ENCODE measurements around the gene ZNF684.
"Not testable (repeated sequence)": the region's sequence is repeated elsewhere in the genome, so short reads cannot be mapped to it uniquely, and the experiment has no call there.

Gene ZNF684

GRCh38 chr1:40531381-40532061, at the start of gene ZNF684:
TSS of gene ZNF684 (plus strand) at chr1:40531637. CDS start at chr1:40533167, 1,530 bp downstream.
- DNase-seq (ENCODE audit: low read depth in 2 of 2): peak; percentile 79

- DNase-seq (ENCODE audit: low read depth in 2 of 2): no peak
These were observed 36.0 kb upstream of the ZNF684 start for GRCh38 chr1:40495315-40495903.

GRCh38 chr1:40502651-40503050, 28.8 kb upstream of the ZNF684 start:
- DNase-seq (ENCODE audit: low read depth in 2 of 2): not testable (repeated sequence)

DNA sequence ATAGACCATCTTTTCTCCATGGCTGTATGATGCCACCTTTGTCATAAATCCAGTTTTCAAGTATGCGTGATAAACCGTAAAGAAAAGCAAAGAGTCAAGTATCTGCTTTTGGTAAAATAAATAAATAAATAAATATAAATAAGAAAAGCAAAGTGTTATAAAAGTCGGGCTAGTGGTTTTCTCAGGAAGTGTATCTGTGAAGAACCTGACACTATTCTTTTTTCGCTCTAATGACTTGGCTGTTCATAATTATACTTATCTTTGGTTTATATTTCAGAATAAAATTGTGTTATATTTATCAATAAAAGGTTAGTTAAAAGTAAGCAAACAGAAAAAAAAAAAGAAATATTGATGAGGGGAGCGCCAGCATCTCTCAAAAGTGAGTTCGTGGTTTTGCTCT, 23.5 kb upstream of the ZNF684 start:
- DNase-seq (ENCODE audit: low read depth in 2 of 2): no peak

GRCh38 chr1:40508375-40509341, 22.8 kb upstream of the ZNF684 start, which contains the start of gene EXO5:
TSS of gene EXO5 (plus strand) at chr1:40508767. CDS start at chr1:40514545, 5,778 bp downstream.
- DNase-seq (ENCODE audit: low read depth in 2 of 2): peak; percentile 79 to 83

DNA sequence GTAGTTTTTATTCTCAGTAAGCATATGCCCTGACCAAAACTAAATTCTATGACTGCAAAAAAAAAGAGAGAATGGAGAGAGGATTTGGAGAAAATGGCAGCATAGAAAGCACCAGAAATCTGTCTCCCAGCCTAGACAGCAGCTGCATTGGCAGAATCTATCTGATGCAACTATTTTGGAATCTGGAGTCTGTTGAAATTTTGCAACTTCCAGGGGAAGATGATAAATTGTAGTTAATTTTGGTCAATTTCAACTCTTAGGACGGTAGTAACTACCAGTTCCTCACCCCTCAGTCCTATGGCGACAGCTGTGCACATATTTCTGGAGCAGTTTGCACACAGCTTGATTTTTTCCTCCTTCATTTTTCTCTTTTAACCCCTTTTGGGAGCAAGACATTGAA, 11.9 kb upstream of the ZNF684 start:
- no peak for DNase-seq (ENCODE audit: low read depth in 2 of 2)

- no peak for DNase-seq (ENCODE audit: low read depth in 2 of 2)
These were observed 579 bp upstream of the ZNF684 start for GRCh38 chr1:40530735-40531380.

DNA sequence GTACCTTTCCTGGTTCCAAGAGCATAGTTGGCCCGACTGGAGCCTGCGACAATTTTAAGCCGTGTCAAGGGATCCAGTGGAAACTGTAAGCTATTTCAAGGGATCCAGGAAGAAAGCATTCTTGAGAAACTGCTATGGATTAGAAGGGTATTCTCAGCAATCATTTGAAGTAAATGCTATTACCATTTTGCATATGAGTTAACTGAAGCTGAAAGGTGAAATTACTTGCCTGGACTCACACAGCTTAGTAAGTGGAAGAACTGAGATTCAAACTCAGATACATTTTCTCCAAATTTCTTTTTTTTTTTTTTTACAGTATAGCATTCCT, 589 bp downstream of the ZNF684 start:
- DNase-seq (ENCODE audit: low read depth in 2 of 2): no peak

DNA sequence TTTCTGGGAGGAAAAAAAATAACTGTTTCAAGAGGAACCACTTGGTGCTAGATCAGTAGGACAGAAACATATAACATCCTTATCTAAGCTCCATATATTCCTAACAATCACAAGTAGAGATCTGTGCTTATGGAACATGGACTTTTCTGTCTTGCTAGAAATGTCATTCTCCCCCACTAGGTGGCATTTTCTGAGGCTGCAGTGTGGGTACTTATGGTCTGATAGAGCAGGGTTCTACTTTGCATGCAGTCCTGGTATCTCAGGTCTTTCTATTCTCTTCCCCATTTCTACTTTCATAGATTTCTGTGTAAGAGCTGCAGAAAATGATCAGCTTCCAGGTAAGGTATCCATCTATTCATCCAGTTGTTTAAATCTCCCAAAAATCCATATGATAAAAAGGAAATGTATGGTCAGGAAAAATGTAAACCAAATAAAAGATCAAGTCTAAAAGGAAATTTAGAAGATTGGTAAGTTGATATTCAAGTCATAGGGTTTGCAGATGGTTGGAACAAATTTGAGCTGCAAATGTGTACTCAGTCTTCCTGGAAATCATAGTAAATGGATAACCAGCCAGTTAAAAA, 1.5 kb downstream of the ZNF684 start:
- no peak for DNase-seq (ENCODE audit: low read depth in 2 of 2)

- no peak for DNase-seq (ENCODE audit: low read depth in 2 of 2)
These were observed 3.2 kb downstream of the ZNF684 start for GRCh38 chr1:40534589-40534988.

DNA sequence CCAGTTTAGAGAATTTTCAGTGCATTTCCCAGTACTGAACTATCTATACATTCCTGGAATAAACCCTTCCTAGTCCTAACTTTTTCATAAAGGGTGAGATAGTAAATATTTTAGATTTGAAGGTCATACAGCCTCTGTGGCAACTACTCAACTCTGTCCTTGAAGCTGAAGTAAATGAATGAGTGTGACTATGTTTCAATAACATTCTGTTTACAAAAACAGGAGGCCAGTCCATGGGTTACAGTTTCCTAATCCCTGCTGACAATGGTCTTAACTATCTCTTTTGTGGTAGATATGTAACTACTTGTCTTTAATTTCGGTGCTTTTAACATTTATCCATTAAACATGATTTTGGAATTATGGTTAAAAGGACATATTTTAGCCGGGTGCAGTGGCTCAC, 4.3 kb downstream of the ZNF684 start:
- no peak for DNase-seq (ENCODE audit: low read depth in 2 of 2)

GRCh38 chr1:40539338-40539737, 7.9 kb downstream of the ZNF684 start:
- no peak for DNase-seq (ENCODE audit: low read depth in 2 of 2)

GRCh38 chr1:40546957-40547356, 15.5 kb downstream of the ZNF684 start:
- DNase-seq (ENCODE audit: low read depth in 2 of 2): no peak

DNA sequence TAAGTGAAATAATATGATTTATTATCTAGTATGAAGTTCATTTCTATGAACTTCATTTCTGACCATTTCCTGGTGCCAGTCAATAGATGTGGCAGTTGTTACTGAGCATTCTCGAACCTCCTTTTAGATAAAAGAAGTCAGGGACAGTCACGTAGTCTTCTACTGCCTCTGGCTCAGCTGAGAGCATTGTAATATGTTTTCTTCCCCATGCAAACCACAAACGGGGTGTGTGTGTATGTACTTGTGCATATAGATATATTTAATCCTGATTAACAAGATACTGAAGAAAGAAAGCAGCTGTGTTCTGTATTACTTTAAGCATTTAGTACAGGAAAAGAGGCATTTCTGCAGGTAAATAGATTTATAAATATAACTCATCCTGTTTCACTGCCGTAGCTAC, 21.6 kb downstream of the ZNF684 start:
- DNase-seq (ENCODE audit: low read depth in 2 of 2): no peak

GRCh38 chr1:40554807-40555206, 23.4 kb downstream of the ZNF684 start:
- DNase-seq (ENCODE audit: low read depth in 2 of 2): not testable (repeated sequence)

GRCh38 chr1:40556121-40556520, 24.7 kb downstream of the ZNF684 start:
- DNase-seq (ENCODE audit: low read depth in 2 of 2): no peak

DNA sequence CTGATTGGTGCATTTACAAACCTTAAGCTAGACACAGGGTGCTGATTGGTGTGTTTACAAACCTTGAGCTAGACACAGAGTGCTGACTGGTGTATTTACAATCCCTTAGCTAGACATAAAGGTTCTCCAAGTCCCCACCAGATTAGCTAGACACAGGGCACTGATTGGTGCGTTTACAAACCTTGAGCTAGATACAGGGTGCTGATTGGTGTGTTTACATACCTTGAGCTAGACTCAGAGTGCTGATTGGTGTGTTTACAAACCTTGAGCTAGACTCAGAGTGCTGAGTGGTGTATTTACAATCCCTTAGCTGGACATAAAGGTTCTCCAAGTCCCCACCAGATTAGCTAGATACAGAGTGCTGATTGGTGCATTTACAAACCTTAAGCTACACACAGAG, 26.8 kb downstream of the ZNF684 start:
- not testable (repeated sequence) for DNase-seq (ENCODE audit: low read depth in 2 of 2)

GRCh38 chr1:40562185-40562584, 30.7 kb downstream of the ZNF684 start:
- no peak for DNase-seq (ENCODE audit: low read depth in 2 of 2)

DNA sequence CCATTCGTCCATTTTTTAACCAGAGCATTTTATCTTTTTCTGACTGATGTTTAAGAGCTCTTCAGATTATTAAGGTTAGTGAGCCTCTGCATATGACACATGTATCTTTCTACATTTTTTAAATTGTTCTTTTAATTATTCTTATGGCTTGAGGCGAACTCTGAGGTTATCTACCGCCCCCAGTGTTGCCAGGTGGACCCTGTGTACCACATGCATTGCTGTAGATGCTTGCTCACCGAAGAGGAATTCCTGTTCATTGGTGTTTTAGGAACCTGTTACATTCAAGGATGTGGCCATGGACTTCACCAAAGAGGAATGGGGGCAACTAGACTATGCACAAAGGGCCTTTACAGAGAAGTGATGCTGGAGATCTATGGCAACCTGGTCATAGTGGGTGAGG, 31.8 kb downstream of the ZNF684 start:
- no peak for DNase-seq (ENCODE audit: low read depth in 2 of 2)

- DNase-seq (ENCODE audit: low read depth in 2 of 2): no peak
These were observed 33.1 kb downstream of the ZNF684 start for GRCh38 chr1:40564506-40564905.

GRCh38 chr1:40564913-40565312, 33.5 kb downstream of the ZNF684 start:
- DNase-seq (ENCODE audit: low read depth in 2 of 2): no peak

DNA sequence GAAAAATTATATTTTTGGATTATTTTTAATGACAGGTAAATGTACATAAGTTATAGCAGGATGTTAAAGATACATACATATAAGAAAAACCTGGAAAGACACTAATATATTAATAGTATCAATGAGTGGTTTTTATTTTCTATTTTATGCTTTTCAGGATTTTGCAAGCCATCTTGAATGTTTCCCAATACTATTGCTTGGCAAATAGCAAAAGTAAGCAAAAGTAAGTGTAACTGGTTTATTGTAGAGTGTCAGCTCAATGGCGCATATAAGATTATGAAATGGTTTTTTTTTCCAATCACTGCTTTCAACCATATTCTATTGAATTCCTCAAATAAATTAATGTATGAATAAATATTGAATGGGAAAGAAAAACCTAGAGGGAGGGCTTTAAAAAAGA, 36.4 kb downstream of the ZNF684 start:
- no peak for DNase-seq (ENCODE audit: low read depth in 2 of 2)
